ELF-1 (cell line): Measurements from ENCODE around the gene LAMTOR1.
"Not testable (repeated sequence)": the region's sequence is repeated elsewhere in the genome, so short reads cannot be mapped to it uniquely, and the experiment has no call there.

ENCODE experiments used
- DNase-seq: peaks from one replicate; pipeline ENCODE4 v3.0.0-alpha.2; 2016; ENCODE audit warnings: low read depth, low spot score

LAMTOR1 gene

DNA sequence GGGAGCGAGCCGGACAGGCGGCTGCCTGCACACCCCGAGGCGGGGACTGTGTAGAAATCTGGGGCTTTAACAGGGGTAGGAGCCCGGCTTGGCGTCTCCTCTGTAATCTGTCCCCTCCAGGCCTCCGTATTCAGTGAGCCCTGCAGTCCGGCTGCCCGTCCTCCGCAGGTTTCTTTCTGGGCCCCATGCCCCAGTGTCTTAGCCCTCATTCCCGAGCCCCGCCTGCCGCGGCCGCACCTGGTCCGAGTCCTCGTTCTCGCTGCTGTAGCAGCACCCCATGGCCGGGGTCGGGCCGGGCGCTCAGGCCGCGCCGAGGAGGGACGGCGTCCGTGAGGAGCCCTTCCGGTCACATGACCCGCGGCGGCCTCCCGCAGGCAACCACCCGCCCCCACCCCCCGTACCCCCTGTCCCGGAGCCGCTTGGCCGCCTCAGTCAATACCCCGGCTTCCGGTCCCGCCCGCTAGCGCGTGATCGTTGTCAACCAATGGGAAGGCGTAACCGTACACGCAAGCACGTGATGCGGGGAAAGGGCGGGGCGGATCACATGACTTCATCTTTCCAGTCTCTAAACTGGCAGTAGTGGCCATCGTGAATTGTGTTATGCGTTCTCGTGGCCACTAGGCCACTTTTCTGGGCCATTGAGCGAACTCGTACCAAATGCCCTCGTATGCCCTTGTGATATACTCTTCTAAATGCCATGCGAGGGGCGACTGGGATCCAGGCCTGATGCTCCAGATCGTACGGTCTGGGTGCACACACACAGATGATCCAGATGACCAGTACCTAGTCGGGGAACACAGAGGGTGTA lies at the start of gene LAMTOR1:
Gene LAMTOR1 (minus strand): TSS at position 352 of the 808 bp plus-strand sequence. CDS start 73 bp downstream, at position 279.
- peak; percentile 99 for DNase-seq

DNA sequence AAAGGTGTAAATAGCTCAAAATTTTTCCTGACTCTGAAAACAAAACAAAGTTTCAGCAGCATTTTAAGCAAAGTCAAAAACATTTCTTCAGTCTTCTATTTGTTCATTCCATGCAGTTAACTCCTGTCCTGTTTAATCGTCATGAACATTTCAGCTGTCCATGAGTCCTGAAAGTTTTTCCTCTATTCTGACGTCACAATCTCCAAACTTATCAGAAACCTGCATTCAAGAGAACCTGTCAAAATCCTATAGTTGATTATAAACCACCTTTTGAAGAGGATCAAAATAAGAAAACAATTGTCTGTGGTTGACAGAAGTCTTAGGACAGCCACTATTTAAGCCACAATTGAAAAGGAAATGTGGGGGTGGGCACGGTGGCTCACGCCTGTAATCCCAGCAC lies 47.8 kb upstream of the LAMTOR1 start:
- DNase-seq, result no peak

DNA sequence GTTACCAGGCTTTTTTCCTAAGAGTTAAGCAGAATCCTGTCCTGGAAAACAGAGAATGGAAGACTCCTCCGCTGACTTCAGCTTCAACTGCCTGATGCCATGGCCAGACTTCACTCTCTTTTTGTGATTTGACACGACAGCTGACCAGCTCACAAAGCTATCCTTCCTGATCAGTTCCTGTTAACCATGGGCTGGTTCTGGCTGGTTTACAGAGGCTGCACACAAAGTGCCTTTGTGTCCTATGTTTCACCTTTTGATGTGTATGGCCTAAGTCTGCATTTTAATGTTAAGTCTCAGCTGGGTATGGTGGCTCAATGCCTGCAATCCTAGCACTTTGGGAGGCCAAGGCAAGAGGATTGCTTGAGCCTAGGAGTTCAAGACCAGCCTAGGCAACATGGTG lies 43.5 kb upstream of the LAMTOR1 start:
- no peak for DNase-seq

DNA sequence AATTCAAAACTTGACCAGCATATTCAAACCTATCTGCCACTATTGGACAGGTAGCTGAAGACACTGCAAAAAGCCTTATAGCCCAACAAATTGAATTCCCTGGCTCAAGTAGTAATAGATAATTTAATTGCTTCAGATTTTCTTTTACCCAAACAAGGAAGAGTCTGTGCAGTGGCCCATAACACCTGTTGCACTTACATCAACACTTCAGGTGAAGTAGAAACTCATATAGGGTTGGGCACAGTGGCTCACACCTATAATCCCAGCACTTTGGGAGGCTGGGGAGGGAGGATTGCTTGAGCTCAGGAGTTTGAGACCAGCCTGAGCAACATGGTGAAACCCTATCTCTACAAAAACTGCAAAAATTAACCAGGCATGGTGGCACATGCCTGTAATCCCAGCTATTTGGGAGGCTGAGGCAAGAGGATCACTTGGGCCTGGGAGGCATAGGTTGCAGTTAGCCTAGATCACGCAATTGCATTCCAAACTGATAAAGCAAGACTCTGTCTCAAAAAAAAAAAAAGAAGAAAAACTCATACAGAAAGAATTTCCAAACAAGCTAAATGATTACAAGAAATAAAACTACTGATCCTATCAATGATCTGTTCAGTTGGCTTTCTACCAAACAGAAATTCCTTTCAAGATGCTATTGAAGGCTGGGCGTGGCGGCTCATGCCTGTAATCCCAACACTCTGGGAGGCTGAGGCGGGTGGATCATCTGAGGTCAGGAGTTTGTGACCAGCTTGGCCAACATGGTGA lies 41.9 kb upstream of the LAMTOR1 start:
- no peak for DNase-seq

DNA sequence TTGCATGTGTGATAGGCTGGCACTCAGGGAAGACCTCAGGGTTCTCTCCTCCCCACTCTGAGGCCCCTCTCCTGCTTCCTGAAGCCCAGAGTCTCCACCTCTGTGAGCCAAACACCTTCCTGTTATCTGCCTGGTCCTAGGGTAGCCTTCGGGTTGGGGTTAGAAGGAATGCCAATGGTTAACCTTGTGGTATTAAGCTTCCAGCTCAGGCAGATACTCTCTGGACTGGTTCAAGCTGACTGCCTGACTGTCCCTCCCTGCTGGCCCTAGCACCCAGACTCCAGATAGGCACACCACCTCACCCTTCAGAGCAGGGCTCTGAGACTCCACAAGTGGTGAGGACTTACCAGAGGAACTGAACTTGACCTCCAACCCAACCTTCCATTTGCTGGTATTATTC lies 39.4 kb upstream of the LAMTOR1 start:
- not testable (repeated sequence) for DNase-seq

DNA sequence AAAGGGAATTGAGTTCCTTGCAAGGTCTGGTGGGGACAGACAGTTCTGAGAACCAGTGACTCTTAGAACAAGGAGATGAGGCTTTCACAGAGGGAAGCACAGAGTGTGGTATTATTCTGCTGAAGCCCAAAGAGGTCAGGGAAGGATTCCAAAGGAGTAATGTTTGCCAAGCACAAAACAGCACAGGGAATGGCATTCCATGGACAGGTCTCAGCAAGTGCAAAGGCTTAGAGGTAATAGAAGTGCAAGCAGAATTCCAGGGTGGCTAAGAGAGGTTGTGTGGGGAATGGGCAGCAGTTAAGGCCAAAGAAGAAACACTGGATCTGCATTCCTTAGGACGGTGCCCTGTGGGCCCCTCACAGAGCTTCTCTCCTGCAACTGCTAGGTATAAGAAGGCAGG lies 39.0 kb upstream of the LAMTOR1 start:
- not testable (repeated sequence) for DNase-seq

DNA sequence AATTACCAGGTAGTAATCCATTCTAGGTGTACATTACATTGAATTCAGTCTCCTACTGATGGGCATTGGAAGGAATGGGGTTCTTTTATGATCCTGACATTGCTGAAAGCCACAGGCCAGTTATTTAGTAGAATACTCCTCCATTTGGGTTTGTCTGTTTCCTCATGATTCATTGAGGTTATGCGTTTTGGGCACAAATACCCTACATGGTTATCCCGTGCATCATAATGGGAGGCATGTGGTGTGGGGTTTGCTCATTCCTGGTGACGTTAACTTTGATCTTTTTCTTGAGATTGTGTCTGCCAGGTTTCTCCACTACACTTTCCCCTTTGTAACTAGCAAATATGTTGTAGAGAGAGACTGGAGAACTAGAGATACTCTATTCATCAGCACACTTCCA lies 38.0 kb upstream of the LAMTOR1 start:
- DNase-seq, result no peak

DNA sequence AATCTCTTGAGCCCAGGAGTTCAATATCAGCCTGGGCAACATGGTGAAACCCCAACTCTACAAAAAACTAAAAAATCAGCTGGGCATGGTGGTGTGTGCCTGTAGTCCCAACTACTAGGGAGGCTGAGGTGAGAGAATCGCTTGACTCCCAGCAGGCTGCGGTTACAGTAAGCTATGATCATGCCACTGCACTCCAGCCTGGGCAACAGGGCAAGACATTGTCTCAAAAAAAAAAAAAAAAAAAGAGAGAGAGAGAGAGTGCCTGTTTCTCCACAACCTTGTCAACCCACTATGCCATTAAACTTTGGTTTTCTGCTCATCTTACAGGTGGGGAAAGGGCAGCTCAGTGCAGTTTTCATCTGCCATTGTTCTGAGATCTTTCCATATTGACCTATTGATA lies 37.6 kb upstream of the LAMTOR1 start:
- DNase-seq, result no peak

DNA sequence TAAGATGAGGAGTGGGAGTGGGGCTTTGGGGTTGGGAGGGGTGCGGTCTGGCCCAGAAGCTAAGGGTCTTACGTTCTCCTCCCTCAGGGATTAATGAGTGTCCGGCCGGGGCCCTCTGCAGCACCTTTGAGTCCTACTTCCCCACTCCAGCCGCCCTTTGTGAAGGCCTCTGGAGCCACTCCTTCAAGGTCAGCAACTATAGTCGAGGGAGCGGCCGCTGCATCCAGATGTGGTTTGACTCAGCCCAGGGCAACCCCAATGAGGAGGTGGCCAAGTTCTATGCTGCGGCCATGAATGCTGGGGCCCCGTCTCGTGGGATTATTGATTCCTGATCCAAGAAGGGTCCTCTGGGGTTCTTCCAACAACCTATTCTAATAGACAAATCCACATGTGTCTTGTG lies 36.4 kb upstream of the LAMTOR1 start:
- DNase-seq, result no peak

DNA sequence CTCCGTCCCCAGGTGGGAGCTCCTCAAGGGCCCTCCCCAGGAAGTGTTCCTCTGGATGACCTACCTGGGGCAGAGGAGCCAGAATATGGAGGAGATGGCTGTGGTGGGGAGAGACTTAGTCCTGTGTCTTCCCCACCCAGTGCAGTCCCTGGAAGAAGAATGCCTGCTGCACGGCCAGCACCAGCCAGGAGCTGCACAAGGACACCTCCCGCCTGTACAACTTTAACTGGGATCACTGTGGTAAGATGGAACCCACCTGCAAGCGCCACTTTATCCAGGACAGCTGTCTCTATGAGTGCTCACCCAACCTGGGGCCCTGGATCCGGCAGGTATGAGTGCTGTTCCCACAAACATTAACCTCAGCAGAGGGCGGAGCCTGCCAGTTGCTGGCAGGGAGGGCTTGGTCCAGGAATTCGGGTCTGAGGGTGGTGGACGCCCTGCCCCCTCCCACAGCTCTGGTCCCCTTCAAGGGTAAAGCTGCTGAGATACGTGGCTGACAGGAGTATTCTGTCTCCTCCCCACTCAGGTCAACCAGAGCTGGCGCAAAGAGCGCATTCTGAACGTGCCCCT lies 35.8 kb upstream of the LAMTOR1 start:
- no peak for DNase-seq

DNA sequence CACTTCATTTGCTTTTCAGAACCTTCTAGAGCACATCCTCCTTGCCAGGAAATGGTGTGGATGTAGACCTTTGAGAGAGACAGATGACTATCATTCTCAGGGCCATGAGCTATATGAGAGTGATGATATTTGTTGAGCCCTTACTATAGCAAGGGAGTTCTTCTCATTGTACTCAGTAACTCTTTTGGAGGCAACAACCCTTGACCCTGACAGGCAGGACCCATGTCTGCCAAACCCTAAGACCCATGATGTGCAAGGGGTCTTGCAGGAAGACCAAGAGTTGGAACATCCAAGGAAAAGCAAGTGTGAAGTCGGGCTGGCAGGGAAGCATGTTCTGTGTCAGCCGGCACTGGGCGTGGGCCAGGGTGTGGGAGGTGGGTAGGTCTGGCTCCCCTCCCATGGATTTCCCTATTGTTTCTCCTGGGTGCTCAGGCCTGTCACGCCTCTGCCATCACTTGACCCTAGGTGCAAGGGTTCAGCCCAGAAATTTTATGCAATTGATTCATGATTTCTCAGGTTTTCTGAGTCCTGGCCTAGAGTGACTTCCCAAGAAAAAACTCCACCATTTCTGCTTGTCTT lies 33.7 kb upstream of the LAMTOR1 start:
- DNase-seq, result no peak

DNA sequence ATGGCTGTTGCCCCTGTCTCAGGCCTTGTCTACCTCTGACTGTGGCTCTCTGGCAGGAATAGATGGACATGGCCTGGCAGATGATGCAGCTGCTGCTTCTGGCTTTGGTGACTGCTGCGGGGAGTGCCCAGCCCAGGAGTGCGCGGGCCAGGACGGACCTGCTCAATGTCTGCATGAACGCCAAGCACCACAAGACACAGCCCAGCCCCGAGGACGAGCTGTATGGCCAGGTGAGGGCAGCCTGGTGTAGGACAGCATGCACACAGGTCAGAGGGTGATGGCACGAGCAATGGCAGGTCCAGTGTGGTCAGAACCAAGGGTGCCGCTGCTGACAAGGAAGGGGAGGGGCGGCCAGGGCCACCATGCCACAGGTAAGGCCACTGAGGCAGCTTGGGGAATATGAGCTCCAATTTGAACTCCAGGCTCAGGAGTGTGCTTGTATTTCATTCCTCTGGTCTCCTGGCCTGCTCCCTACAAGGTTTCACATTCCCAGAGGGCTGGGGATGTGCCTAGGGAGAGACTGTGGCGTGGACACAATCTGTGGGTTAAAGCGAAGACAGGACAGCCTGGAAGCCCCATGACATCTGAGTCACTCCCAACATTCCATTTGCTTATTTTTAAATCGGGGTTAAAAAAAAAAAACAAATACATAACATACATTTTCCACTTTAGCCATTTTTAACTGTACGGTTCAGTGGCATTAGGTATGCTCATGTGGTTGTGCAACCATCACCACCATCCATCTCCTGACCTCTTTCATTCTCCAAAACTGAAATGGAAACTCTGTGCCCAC lies 33.0 kb upstream of the LAMTOR1 start:
- no peak for DNase-seq

DNA sequence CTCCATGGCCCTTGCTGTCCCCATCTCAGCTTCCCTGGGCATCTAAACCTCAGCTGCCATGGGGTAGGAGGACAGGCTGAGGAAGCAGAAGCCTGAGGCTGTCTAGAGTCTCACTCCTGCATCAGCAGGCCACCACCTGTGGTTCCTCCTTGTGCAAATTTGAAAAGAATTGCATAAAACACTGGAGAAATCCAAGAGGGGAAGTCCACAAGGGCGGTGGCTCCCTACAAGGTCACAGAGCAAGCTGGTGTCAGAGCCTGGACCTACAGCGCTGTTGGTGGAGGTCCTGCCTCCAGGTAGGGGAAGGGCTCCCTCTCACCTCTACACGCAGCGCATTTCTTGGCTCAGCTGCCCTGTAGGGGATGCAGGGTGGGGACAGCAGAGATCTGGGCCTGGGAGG lies 32.4 kb upstream of the LAMTOR1 start, which contains the start of gene FOLR3:
Gene FOLR3 (plus strand): TSS at position 253 of the 400 bp plus-strand sequence. CDS start 228 bp downstream, outside the sequence.
- DNase-seq, result not testable (repeated sequence)

DNA sequence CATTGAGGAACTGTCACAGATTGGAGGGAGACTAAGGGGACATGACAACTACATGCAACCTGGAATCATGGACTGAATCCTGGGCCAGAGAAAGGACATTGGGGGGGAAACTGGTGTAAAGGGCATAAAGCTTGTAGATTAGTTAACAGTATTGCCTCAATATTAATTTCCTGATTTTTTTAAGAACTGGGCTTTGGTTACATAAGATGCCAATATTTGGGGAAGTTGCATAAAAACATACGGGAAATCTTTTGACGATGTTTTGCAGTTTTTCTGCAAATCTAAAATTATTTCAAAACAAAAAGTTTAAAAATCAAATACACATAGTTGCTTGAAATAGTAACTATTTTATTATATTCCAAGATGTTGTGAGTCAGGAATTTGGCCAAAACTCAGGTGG lies 29.5 kb upstream of the LAMTOR1 start:
- no peak for DNase-seq

DNA sequence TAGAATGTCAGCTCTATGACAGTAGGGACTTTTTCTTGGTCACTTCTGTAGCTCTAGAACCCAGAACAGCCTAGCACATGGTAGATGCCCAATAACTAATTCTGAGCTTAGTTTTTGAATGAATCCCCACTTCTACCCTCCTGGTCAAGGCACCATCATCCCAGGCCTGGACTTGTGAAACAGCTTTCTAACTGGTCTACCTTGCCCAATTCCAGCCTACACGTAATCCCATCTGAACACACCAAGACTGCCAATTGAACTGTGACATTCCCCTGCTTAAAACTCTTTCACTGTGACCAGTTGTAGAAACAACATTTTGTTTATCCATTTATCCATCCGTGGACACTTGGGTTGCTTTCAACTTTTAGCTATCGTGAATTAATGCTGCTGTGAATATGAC lies 26.3 kb upstream of the LAMTOR1 start:
- DNase-seq, result no peak

DNA sequence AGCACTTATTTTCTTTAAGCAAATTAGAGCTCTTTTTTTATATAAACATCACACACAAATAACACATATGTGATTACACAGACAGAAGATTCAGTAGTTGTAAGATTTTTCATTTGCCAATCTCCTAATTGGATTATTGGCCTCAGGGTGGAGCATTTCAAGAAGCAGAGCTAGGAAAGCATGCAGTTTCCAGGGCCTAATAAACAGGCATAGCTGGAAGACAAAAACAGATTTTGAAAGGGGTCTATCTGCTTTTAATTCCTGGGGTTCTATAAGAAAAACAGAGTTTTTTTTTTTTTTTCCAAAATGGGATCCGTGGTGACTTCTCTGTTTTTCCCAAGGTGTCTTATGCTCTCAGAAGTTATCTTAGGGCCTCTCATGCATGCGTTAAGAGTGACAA lies 24.8 kb upstream of the LAMTOR1 start:
- DNase-seq, result no peak

DNA sequence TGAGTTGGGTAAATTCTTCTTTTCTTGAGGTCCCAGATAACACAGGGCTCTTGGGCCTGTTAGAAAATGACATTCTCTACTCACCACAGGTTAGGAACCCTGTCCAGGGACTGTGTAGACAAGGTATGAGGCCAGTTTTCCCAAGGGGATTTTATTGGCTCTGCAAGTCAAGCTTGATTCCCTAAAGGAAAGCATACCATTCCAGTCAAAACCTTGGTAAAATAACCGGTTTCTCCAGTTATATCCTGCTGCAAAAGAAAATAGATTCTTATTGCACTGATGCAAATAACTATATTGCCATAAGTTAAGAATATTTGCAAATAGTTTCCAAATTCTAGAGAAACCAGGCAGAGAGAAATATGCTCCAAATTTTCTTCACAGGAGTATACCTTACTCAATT lies 22.9 kb upstream of the LAMTOR1 start:
- no peak for DNase-seq

DNA sequence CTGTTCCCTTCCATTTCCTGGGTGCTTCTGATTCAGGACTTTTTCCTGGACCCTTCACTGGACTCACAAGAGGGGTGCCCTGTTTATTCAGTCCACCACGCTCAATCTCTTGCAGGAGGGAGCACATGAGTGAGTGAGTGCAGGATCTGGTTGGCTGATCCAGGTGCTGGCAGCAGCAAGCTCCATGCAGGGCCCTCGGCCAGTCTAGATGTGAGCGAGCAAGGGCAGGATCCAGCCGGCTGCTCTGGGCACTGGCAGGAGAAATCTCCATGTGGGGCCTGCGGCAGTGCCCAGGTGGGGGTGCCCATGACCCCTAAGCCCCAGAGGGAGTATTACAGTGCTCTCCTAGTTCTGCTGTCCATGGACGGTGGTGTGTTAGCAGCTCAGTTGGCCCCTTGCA lies 20.9 kb upstream of the LAMTOR1 start:
- no peak for DNase-seq

DNA sequence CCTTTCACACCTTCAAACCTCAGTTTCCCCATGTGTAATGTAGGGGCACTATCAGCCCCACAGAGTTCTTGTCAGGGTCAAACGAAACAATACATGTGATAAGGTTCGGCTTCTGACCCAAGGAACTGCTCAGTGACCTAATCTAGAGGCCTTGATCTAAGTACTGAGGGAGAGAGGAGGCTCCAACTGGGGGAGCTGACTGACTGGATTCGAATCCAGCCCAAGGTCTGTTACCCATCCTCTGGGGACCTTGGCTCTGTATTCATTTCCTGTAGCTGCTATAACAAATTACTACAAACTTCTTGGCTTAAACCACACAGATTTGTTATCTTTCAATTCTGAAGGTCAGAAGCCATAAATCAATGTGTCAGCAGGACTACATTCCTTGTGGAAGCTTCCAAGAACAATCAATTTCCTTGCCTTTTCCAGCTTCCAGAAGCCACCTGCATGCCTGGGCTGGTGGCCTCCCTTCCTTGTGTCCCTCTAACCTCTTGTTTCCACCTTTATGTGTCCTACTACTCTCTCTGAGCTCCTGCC lies 20.1 kb upstream of the LAMTOR1 start:
- DNase-seq, result no peak

DNA sequence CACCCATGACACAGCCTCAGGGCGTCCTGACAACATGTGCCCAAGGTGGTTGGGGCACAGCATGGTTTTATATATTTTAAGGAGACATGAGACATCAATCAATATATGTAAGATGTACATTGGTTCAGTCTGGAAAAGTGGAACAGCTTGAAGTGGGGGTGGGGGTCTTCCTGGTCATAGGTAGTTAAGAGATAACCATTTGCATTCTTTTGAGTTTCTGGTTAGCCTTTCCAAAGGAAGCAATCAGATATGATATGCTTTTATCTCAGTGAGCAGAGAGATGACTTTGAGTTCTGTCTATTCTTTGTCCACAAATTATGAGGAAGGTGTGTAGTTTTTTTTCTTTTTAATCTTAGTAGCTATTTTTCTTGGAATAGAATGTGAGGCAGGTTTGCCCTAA lies 19.5 kb upstream of the LAMTOR1 start:
- no peak for DNase-seq

DNA sequence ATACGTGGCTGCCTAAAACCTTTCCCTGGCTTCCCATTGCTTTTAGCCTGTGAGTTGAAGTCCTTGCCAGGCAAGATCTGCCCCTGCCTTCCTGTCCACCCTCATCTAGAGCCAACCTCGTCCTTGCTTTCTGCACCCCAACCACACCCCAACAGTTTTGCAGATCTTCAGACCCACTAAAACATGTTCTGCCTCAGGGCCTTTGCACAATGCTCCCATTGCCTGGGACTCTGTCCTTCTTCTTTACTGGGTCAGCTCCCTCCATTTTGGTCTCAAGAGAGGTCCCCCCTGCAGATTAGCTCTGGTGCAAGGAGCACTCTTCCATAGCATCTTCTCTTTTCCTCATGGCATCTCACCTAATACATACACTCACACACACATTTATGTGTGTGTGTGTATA lies 17.8 kb upstream of the LAMTOR1 start:
- DNase-seq, result no peak
